Heart left ventricle (tissue), 13 donors: Measurements from ENCODE around the gene BCL11A.

Experiments used
- CTCF ChIP-seq, 12 donors: fragments of 200-600 bp; sonication (generic) in 4 of 12; IDR thresholded peaks; one replicate each; pipeline versions ENCODE4 v1.5.0 to v1.8.0; 2018 to 2022; ENCODE audit warnings: antibody characterized with exemption in 12 of 12, mild to moderate bottlenecking in 5 of 12
- POLR2A ChIP-seq, 2 donors: fragments of 450-650 bp; IDR thresholded peaks; one replicate each; pipeline ENCODE4 v1.6.1; 2017; ENCODE audit warnings: antibody characterized with exemption in 2 of 2, mild to moderate bottlenecking in 2 of 2, moderate library complexity in 2 of 2
- donor health status: ischemic (EF 13 %, LVEDD 7.1; RV severe dilation, severe dysfunction).
- donor health status: DM: no; HTN: yes; CAD: no.
- donor health status: DM: no; HTN: no; CAD: no.
- donor health status: ischemic (EF 25% LVEDD 6.9; RV normal size, moderate dysfunction).
- donor health status: ischemic (EF 25% LVEDD 5.7; RV mildly dilated, moderate dysfunction).
- donor health status: ischemic (EF 35%, LVEDD 5.7; RV mildly dilated, moderate dysfunction).
- donor health status: nonischemic (EF 11% LVEDD 7.7; RV severe dilation, severe dysfunction).
- donor health status: DM: yes; HTN: yes; CAD: no.
- donor health status: PGD.
- donor health status: ischemic (EF 29% LVEDD 5.4; RV normal size, mild dysfunction).
- donor health status: nonischemic (EF 23%, LVEDD 6.1; RV moderate dilation, normal function).

DNA sequence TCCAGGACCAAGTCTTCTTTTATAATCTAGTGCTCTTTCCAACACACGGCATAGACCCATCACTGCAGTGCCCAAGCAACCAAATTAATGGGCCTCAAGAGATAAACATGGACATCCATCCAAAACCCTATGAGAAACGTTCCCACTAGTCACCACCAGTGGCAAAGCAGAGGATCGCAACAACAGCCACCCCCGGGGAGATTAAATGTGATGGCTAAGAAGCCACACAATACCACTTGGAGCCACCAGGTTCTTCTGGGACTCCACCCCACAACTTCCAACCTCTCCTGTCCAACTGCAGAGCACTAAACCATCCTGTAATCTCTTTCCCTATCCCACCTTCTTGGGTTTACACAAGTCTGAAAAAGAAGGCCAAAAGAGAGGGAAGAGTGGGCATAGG, 123.8 kb downstream of the BCL11A start:
- TF ChIP-seq POLR2A (IDR thresholded peaks at IDR 0.05) (no peak), CTCF (IDR thresholded peaks at IDR 0.05) (no peak)
